ENCODE measurements around the gene CCNG1. TPM values are rescaled to one million over a fixed set of nuclear protein-coding genes. Genes with fewer than 3 reads are reported as not detected.
"Not testable (repeated sequence)": the region's sequence is repeated elsewhere in the genome, so short reads cannot be mapped to it uniquely, and the experiment has no call there.

The CCNG1 gene
- total RNA-seq, 1 donor from 2014 or later, result 214 TPM

DNA sequence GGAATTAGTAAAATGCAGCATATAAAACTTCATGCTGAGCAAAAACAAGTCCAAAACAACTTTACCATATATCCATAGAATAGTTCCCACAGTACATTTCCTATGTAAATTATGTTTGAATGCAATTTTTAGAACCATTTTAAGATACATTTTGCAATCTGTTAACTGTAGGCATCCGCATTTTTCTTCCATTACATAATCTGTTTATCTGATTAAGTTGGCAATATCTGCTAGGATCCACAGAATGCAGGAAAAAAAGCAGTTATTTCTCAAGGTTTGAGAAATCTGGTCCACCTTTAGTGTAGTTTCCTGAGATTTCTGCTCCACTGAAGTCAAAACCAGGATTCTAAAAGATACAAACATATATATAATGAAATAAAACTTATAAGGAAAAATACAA lies 16.3 kb downstream of the CCNG1 start:
- no peaks in the 10 kb centered on the region for H3K9me3 ChIP-seq (ENCODE audit: insufficient read depth, low read depth, low read length)
- DNase-seq (ENCODE audit: low read depth), result no peak
- FAIRE-seq, result no peak

DNA sequence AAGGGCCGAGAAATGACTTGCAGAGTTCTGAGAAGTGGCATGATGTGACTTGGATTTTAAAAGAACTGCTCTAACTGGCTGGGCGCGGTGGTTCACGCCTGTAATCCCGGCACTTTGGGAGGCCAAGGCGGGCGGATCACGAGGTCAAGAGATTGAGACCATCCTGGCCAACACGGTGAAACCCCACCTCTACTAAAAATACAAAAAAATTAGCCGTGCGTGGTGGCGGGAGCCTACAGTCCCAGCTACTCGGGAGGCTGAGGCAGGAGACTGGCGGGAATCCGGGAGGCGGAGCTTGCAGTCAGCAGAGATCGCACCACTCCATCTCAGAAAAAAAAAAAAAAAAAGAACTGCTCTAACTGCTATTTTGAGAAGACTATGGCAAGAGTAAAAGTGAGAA lies 18.0 kb downstream of the CCNG1 start:
- not testable (repeated sequence) for H3K27ac Mint-ChIP-seq (ENCODE audit: unreplicated experiment); H3K9me3 ChIP-seq (ENCODE audit: insufficient read depth, low read depth, low read length); DNase-seq (ENCODE audit: low read depth); H3K9ac ChIP-seq (ENCODE audit: low read length); H3K4me3 Mint-ChIP-seq (ENCODE audit: unreplicated experiment); FAIRE-seq; H2AFZ ChIP-seq (ENCODE audit: low read depth, low read length); H4K20me1 ChIP-seq (ENCODE audit: insufficient read depth, low read length); H3K4me1 Mint-ChIP-seq (ENCODE audit: low read depth, unreplicated experiment); H3K4me2 ChIP-seq (ENCODE audit: low read length); H3K4me1 ChIP-seq (ENCODE audit: insufficient read depth, low read length); H3K4me3 ChIP-seq (ENCODE audit: insufficient read depth, low read depth, low read length); H3K9me3 Mint-ChIP-seq (ENCODE audit: unreplicated experiment); H3K27me3 ChIP-seq (ENCODE audit: insufficient read depth, low read length); H3K27ac ChIP-seq (ENCODE audit: low read depth, low read length); H3K27me3 Mint-ChIP-seq (ENCODE audit: low read depth, unreplicated experiment); H3K36me3 ChIP-seq (ENCODE audit: insufficient read depth, low read length); H3K36me3 Mint-ChIP-seq (ENCODE audit: low read depth, unreplicated experiment)
- H3K79me2 ChIP-seq (ENCODE audit: insufficient read depth, low read length), result peaks cover 24% of the 10 kb centered on the region

More for the DNA sequence above, 16.3 kb downstream of the CCNG1 start:
- Histone ChIP-seq H3K36me3 (ENCODE audit: insufficient read depth, low read length) (peaks cover 9% of the 10 kb centered on the region), H3K27ac (ENCODE audit: low read depth, low read length) (no peak overlapping the region), H3K4me1 (ENCODE audit: insufficient read depth, low read length) (no peaks in the 10 kb centered on the region), H3K27me3 (ENCODE audit: insufficient read depth, low read length) (no peaks in the 10 kb centered on the region), H3K4me2 (ENCODE audit: low read length) (no peak overlapping the region), H2AFZ (ENCODE audit: low read depth, low read length) (no peak overlapping the region), H4K20me1 (ENCODE audit: insufficient read depth, low read length) (no peaks in the 10 kb centered on the region), H3K9ac (ENCODE audit: low read length) (no peak overlapping the region), H3K79me2 (ENCODE audit: insufficient read depth, low read length) (peaks cover 15% of the 10 kb centered on the region), H3K4me3 (ENCODE audit: insufficient read depth, low read depth, low read length) (no peak overlapping the region)
- Mint-ChIP-seq H3K9me3 (ENCODE audit: unreplicated experiment) (no peaks in the 10 kb centered on the region), H3K36me3 (ENCODE audit: low read depth, unreplicated experiment) (peaks cover 6% of the 10 kb centered on the region), H3K4me3 (ENCODE audit: unreplicated experiment) (no peak overlapping the region), H3K27ac (ENCODE audit: unreplicated experiment) (no peak overlapping the region), H3K27me3 (ENCODE audit: low read depth, unreplicated experiment) (no peaks in the 10 kb centered on the region), H3K4me1 (ENCODE audit: low read depth, unreplicated experiment) (no peaks in the 10 kb centered on the region)
- no peak for TF ChIP-seq EZH2 (IDR thresholded peaks at IDR 0.05; ENCODE audit: insufficient read depth, low read length)
- TF ChIP-seq, protein P1, sequence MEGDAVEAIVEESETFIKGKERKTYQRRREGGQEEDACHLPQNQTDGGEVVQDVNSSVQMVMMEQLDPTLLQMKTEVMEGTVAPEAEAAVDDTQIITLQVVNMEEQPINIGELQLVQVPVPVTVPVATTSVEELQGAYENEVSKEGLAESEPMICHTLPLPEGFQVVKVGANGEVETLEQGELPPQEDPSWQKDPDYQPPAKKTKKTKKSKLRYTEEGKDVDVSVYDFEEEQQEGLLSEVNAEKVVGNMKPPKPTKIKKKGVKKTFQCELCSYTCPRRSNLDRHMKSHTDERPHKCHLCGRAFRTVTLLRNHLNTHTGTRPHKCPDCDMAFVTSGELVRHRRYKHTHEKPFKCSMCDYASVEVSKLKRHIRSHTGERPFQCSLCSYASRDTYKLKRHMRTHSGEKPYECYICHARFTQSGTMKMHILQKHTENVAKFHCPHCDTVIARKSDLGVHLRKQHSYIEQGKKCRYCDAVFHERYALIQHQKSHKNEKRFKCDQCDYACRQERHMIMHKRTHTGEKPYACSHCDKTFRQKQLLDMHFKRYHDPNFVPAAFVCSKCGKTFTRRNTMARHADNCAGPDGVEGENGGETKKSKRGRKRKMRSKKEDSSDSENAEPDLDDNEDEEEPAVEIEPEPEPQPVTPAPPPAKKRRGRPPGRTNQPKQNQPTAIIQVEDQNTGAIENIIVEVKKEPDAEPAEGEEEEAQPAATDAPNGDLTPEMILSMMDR (IDR thresholded peaks at IDR 0.05; ENCODE audit: insufficient read depth, low read depth, low read length), result no peak

DNA sequence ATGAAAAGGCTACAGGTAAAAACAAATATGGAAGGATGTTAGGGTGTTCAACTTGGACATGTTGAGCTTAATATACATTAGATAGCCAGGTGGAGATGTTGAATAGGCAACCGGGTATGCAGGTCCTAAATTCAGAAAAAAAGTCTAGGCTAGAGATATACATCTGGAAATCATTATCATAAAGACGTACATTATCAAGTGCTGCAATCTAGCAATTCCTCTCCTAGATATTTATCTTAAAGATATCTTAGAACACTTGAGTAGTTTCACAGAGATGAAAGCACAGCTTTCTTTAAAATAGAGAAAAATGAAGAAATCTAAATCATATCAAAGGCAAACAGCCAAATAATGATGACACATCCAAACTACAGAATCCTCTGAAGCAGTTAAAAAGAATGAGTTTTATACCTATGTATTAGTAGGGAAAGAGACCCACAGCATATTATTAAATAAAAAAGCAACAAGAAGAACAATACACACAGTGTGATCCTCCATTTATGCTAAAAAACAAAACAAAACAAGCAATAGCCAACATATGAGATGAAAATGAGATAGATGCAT lies 18.7 kb downstream of the CCNG1 start:
- DNase-seq (ENCODE audit: low read depth) (no peak), FAIRE-seq (no peak)
- H3K4me1 Mint-ChIP-seq (ENCODE audit: low read depth, unreplicated experiment), result no peaks in the 10 kb centered on the region
- Histone ChIP-seq H3K27me3 (ENCODE audit: insufficient read depth, low read length) (no peaks in the 10 kb centered on the region), H4K20me1 (ENCODE audit: insufficient read depth, low read length) (no peaks in the 10 kb centered on the region), H3K79me2 (ENCODE audit: insufficient read depth, low read length) (peaks cover 24% of the 10 kb centered on the region), H3K4me1 (ENCODE audit: insufficient read depth, low read length) (no peaks in the 10 kb centered on the region), H3K27ac (ENCODE audit: low read depth, low read length) (no peak overlapping the region), H3K36me3 (ENCODE audit: insufficient read depth, low read length) (no peaks in the 10 kb centered on the region), H3K9me3 (ENCODE audit: insufficient read depth, low read depth, low read length) (no peaks in the 10 kb centered on the region), H3K4me3 (ENCODE audit: insufficient read depth, low read depth, low read length) (no peak overlapping the region), H2AFZ (ENCODE audit: low read depth, low read length) (no peak overlapping the region), H3K4me2 (ENCODE audit: low read length) (no peak overlapping the region), H3K9ac (ENCODE audit: low read length) (no peak overlapping the region)
- H3K9me3 Mint-ChIP-seq (ENCODE audit: unreplicated experiment), result no peaks in the 10 kb centered on the region
- H3K4me3 Mint-ChIP-seq (ENCODE audit: unreplicated experiment), result no peak overlapping the region
- no peaks in the 10 kb centered on the region for H3K27me3 Mint-ChIP-seq (ENCODE audit: low read depth, unreplicated experiment)
- no peak overlapping the region for H3K27ac Mint-ChIP-seq (ENCODE audit: unreplicated experiment)
- H3K36me3 Mint-ChIP-seq (ENCODE audit: low read depth, unreplicated experiment), result peaks cover 6% of the 10 kb centered on the region
- no peak for TF ChIP-seq EZH2 (IDR thresholded peaks at IDR 0.05; ENCODE audit: insufficient read depth, low read length)
- TF ChIP-seq, protein P1 (IDR thresholded peaks at IDR 0.05; ENCODE audit: insufficient read depth, low read depth, low read length), result no peak

Measured in astrocyte (in vitro differentiated cells and primary cell).